Liver (tissue), 9 donors: ENCODE measurements around the gene LRRC26. TPM values are rescaled to one million over a fixed set of nuclear protein-coding genes. Genes with fewer than 3 reads are reported as not detected.

Experiments used
- DNase-seq: peaks from one replicate; pipeline ENCODE4 v3.0.0-alpha.2; 2017; ENCODE audit warnings: low spot score
- H3K27ac ChIP-seq, 2 donors: one replicate each; pipeline ENCODE4 v1.7.0; 2013; ENCODE audit warnings: inconsistent platforms in 2 of 2, low read length in 2 of 2, control low read depth in 1 of 2, low read depth in 1 of 2, mild to moderate bottlenecking in 1 of 2
- H3K27me3 ChIP-seq, 4 donors: one replicate each; pipeline versions ENCODE4 v1.6.1 to v1.7.0; 2013; ENCODE audit warnings: low read length in 3 of 4, inconsistent platforms in 1 of 4, mild to moderate bottlenecking in 1 of 4, moderate library complexity in 1 of 4; ENCODE audit not compliant: control insufficient read depth in 4 of 4, insufficient read depth in 4 of 4
- H3K36me3 ChIP-seq, 4 donors: one replicate each; pipeline versions ENCODE4 v1.6.1 to v1.7.0; 2013; ENCODE audit warnings: low read length in 3 of 4, mild to moderate bottlenecking in 3 of 4, low read depth in 1 of 4, moderate library complexity in 1 of 4; ENCODE audit not compliant: control insufficient read depth in 4 of 4, insufficient read depth in 3 of 4
- H3K4me1 ChIP-seq, 4 donors: one replicate each; pipeline versions ENCODE4 v1.6.1 to v1.7.0; 2013; ENCODE audit warnings: low read length in 3 of 4, mild to moderate bottlenecking in 3 of 4, moderate library complexity in 1 of 4; ENCODE audit not compliant: control insufficient read depth in 4 of 4, insufficient read depth in 4 of 4
- H3K4me3 ChIP-seq, 3 donors: one replicate each; pipeline versions ENCODE4 v1.6.1 to v1.7.0; 2013; ENCODE audit warnings: low read length in 3 of 3, control low read depth in 1 of 3, low read depth in 1 of 3, mild to moderate bottlenecking in 1 of 3
- H3K9ac ChIP-seq, 2 donors: one replicate each; pipeline ENCODE4 v1.7.0; 2013; ENCODE audit warnings: low read length in 2 of 2, mild to moderate bottlenecking in 2 of 2, moderate library complexity in 2 of 2, control low read depth in 1 of 2, low read depth in 1 of 2
- H3K9me3 ChIP-seq, 4 donors: one replicate each; pipeline versions ENCODE4 v1.6.1 to v1.7.0; 2013; ENCODE audit warnings: low read length in 3 of 4; ENCODE audit not compliant: control insufficient read depth in 4 of 4
- ATF3 ChIP-seq: IDR thresholded peaks from 2 replicates; pipeline ENCODE4 v1.6.1; 2016; ENCODE audit warnings: antibody characterized with exemption
- CTCF ChIP-seq: fragments of 150-350 bp; IDR thresholded peaks from 2 replicates; pipeline ENCODE4 v1.5.1; 2017; ENCODE audit warnings: improper control_type of control experiment, low read depth, low read length; ENCODE audit not compliant: missing input control
- EGR1 ChIP-seq, 2 donors: IDR thresholded peaks; 2 replicates each; pipeline ENCODE4 v1.6.1; 2016 to 2018; ENCODE audit warnings: antibody characterized with exemption in 2 of 2, low read depth in 2 of 2
- FOXA1 ChIP-seq: IDR thresholded peaks from 2 replicates; pipeline ENCODE4 v1.6.1; 2016; ENCODE audit warnings: antibody characterized with exemption
- GABPA ChIP-seq, 2 donors: IDR thresholded peaks in 1 of 2; conservative IDR thresholded peaks in 1 of 2; 2 replicates each; pipeline ENCODE4 v1.6.1; 2016; ENCODE audit warnings: antibody characterized with exemption in 2 of 2, mild to moderate bottlenecking in 1 of 2, moderate library complexity in 1 of 2
- HNF4A ChIP-seq, 2 donors: conservative IDR thresholded peaks; 2 replicates each; pipeline ENCODE4 v1.6.1; 2016; ENCODE audit warnings: antibody characterized with exemption in 2 of 2, mild to moderate bottlenecking in 2 of 2
- HNF4G ChIP-seq: IDR thresholded peaks from 2 replicates; pipeline ENCODE4 v1.6.1; 2016; ENCODE audit warnings: antibody characterized with exemption
- MAX ChIP-seq: IDR thresholded peaks from 2 replicates; pipeline ENCODE4 v1.6.1; 2016; ENCODE audit warnings: antibody characterized with exemption
- NR2F2 ChIP-seq: IDR thresholded peaks from 2 replicates; pipeline ENCODE4 v1.6.1; 2016; ENCODE audit warnings: antibody characterized with exemption
- RAD21 ChIP-seq, 2 donors: IDR thresholded peaks; 2 replicates each; pipeline ENCODE4 v1.6.1; 2016; ENCODE audit warnings: antibody characterized with exemption in 2 of 2, mild to moderate bottlenecking in 2 of 2
- REST ChIP-seq: IDR thresholded peaks from 2 replicates; pipeline ENCODE4 v1.6.1; 2016; ENCODE audit warnings: antibody characterized with exemption, mild to moderate bottlenecking
- RXRA ChIP-seq, 2 donors: IDR thresholded peaks; 2 replicates each; pipeline ENCODE4 v1.6.1; 2017 to 2018; ENCODE audit warnings: antibody characterized with exemption in 2 of 2, mild to moderate bottlenecking in 1 of 2
- SP1 ChIP-seq: IDR thresholded peaks from 2 replicates; pipeline ENCODE4 v1.6.1; 2018; ENCODE audit warnings: antibody characterized with exemption, mild to moderate bottlenecking
- TAF1 ChIP-seq: conservative IDR thresholded peaks from 2 replicates; pipeline ENCODE4 v1.6.1; 2016; ENCODE audit warnings: antibody characterized with exemption, mild to moderate bottlenecking
- YY1 ChIP-seq: IDR thresholded peaks from 2 replicates; pipeline ENCODE4 v1.6.1; 2016; ENCODE audit warnings: antibody characterized with exemption, mild to moderate bottlenecking
- ZBTB33 ChIP-seq: IDR thresholded peaks from 2 replicates; pipeline ENCODE4 v1.6.1; 2016; ENCODE audit warnings: antibody characterized with exemption
- WGBS: extraction: QIAGEN DNeasy Blood & Tissue Kit; methylation state at CpG from one replicate; pipeline ENCODE4 v1.1.7; 2013; 5-methylcytosine and 5-hydroxymethylcytosine counted together
- polyA plus RNA-seq, 2 donors: library from polyadenylated mRNA; stranded (reverse) in 1 of 2; unstranded in 1 of 2; fragments of 200-250 nt in 1 of 2; fragments of >200 nt in 1 of 2; fragmentation: Nextera tagmentation in 1 of 2; extraction: Ambion mirVana in 1 of 2; gene quantifications; one replicate each; pipeline versions ENCODE4 v1.2.1 to v1.2.3, GENCODE V29; 2013 to 2015
- total RNA-seq, 2 donors: library from RNA; depleted of rRNA; stranded (reverse); fragments of >200 nt; gene quantifications; one replicate each; pipeline ENCODE4 v1.2.3, GENCODE V29; 2014
- donor health status: healthy.
- donor health status: healthy.
- donor health status: healthy.
- donor health status: healthy.
- donor health status: healthy.

Gene LRRC26
- total and polyA plus RNA-seq, 4 donors = 0.09 to 0.17 TPM; not detected in 2

- Histone ChIP-seq H3K9ac (no peak overlapping the region), H3K27me3 (peaks cover 5 to 22% (median 9%) of the 10 kb centered on the region in 4 donors), H3K4me1 (peaks cover 18 to 24% (median 19%) of the 10 kb centered on the region in 4 donors), H3K27ac (no peak overlapping the region), H3K36me3 (no peaks in the 10 kb centered on the region), H3K9me3 (no peaks in the 10 kb centered on the region), H3K4me3 (no peak overlapping the region)
- no peak for TF ChIP-seq SP1
- TF ChIP-seq RXRA (IDR thresholded peaks at IDR 0.05) = no peak
- no peak for TF ChIP-seq TAF1
- TF ChIP-seq EGR1 (IDR thresholded peaks at IDR 0.05; ENCODE audit: low read depth in 2 of 2) = no peak
- no peak for TF ChIP-seq RAD21 (IDR thresholded peaks at IDR 0.05)
- no peak for TF ChIP-seq MAX
- no peak for TF ChIP-seq ZBTB33
- TF ChIP-seq GABPA (IDR thresholded peaks at IDR 0.05 in 1 of 2, conservative IDR thresholded peaks at IDR 0.05 in 1 of 2) = no peak
- TF ChIP-seq NR2F2 = no peak
- TF ChIP-seq YY1 = no peak
- TF ChIP-seq ATF3 = no peak
- TF ChIP-seq CTCF = no peak
- TF ChIP-seq HNF4G = no peak
- DNase-seq = no peak
- 82% methylated on average over 22 of the region's 22 CpGs for WGBS
Observed at GRCh38 chr9:137171149-137171900, 1.5 kb upstream of the LRRC26 start.

- TF ChIP-seq HNF4A (conservative IDR thresholded peaks at IDR 0.05) (no peak), SP1 (no peak), ATF3 (no peak), ZBTB33 (no peak), REST (no peak), RXRA (IDR thresholded peaks at IDR 0.05) (no peak), FOXA1 (no peak)
- DNase-seq = no peak
- peaks cover 18 to 24% (median 19%) of the 10 kb centered on the region in 4 donors for H3K4me1 ChIP-seq
- no peak overlapping the region for H3K9ac ChIP-seq
- H3K27me3 ChIP-seq = peaks cover 5 to 22% (median 11%) of the 10 kb centered on the region in 4 donors
- H3K9me3 ChIP-seq = no peaks in the 10 kb centered on the region
- no peak overlapping the region for H3K4me3 ChIP-seq
- no peaks in the 10 kb centered on the region for H3K36me3 ChIP-seq
- WGBS = 46% methylated on average over 14 of the region's 14 CpGs
- no peak overlapping the region for H3K27ac ChIP-seq
Observed at GRCh38 chr9:137170486-137171148, 766 bp upstream of the LRRC26 start.
